NCI-H2171 treated with DMSO at 0.1 percent for 48 hours (cell line): ENCODE measurements around the gene EVI5L.
A peak's percentile ranks its signal among the peaks of the same experiment; 100 is the strongest.

Source experiments
- DNase-seq: peaks from one replicate; lab custom pipeline; 2025; lab: John Stamatoyannopoulos, UW

EVI5L gene

DNA sequence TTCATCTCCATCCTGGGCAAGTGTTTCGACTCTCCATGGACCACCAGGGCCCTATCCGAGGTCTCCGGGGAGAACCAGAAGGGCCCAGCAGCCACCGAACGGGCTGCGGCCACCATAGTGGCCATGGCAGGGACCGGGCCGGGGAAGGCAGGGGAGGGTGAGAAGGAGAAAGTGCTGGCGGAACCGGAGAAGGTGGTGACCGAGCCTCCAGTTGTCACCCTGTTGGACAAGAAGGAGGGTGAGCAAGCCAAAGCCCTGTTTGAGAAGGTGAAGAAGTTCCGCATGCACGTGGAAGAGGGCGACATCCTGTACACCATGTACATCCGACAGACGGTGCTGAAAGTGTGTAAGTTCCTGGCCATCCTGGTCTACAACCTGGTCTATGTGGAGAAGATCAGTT lies 68.9 kb downstream of the EVI5L start:
- DNase-seq = no peak

- DNase-seq = no peak
Observed at GRCh38 chr19:7899751-7900378, 69.8 kb downstream of the EVI5L start.

DNA sequence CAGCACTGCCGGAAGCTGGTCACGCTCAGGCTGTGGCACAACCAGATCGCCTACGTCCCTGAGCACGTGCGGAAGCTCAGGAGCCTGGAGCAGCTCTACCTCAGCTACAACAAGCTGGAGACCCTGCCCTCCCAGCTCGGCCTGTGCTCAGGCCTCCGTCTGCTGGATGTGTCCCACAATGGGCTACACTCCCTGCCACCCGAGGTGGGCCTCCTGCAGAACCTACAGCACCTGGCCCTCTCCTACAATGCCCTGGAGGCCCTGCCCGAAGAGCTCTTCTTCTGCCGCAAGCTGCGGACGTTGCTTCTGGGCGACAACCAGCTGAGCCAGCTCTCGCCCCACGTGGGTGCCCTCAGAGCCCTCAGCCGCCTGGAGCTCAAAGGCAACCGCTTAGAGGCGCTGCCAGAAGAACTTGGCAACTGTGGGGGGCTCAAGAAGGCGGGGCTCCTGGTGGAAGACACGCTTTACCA lies 70.4 kb downstream of the EVI5L start:
- DNase-seq = no peak

- DNase-seq = no peak
Observed at GRCh38 chr19:7900931-7901330, 70.9 kb downstream of the EVI5L start.

DNA sequence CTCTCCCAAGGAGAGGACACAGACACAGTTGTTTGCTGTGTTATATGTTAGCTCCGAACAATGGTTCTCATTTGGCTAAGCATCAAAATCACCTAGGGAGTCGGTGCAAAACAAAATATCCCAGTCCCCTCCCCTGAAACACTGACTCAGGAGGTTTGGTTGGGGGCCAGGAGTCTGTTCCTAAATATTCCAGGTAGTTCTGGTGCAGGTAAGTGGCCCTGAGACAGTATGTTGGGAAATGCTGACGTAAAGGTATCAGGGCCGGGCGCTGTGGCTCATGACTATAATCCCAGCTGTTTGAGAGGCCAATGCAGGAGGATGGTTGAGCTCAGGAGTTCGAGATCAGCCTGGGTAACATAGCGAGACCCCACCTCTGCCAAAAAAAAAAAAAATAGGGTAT lies 71.3 kb downstream of the EVI5L start:
- no peak for DNase-seq

GRCh38 chr19:7902796-7903243 lies 72.8 kb downstream of the EVI5L start:
- DNase-seq = no peak

- peak; percentile 100 for DNase-seq
Observed at GRCh38 chr19:7903244-7904073, 73.4 kb downstream of the EVI5L start, which contains the start of gene MAP2K7. TSS of gene MAP2K7 (plus strand) at chr19:7903877. CDS start at chr19:7903945, 68 bp downstream.

DNA sequence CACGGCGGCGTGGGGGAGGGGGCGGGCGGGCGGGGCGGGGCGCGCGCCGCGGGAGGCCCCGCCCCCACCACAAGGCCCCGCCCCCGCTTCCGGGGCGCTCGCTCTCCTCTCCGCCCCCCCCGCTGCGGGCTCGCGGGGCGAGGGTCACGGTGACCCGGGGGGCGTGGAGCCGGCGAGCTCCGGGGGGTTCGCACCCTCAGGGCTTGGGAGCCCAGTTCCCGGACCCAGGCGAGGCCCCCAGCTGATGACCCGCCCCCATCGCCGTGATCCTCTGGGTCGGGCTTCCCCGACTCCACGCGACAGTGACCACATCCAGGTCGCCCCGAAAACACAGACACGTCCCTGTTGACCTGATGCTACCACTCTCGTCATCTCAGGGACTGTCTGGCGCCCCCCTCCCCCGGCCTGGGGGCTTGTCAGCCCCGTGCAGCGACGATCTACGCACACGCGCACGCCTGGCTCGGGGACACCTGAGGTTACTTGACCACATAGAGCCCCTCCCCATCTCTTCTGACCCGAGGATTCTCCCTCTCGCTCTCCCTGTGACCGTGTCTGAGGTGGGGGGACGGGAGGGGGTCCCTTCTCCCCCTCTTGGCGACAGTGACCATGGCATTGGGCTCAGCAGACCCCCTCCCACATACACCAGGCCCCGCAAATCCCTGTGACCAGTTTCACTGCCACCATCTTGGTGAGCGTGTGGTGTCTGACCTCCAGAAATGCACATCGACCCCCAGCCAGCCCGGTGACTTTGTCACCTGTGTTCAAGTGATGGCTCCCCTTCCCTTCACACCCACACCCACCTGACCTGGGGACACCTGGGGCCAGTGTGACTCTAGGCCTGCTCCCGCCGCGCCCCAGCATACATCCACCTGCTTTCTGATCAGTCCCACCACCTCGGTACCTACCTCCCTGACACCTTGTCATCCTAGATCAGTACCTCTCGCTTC lies 74.3 kb downstream of the EVI5L start:
- no peak for DNase-seq

GRCh38 chr19:7905268-7905667 lies 75.2 kb downstream of the EVI5L start:
- DNase-seq = no peak

GRCh38 chr19:7905859-7906258 lies 75.8 kb downstream of the EVI5L start:
- DNase-seq = no peak

DNA sequence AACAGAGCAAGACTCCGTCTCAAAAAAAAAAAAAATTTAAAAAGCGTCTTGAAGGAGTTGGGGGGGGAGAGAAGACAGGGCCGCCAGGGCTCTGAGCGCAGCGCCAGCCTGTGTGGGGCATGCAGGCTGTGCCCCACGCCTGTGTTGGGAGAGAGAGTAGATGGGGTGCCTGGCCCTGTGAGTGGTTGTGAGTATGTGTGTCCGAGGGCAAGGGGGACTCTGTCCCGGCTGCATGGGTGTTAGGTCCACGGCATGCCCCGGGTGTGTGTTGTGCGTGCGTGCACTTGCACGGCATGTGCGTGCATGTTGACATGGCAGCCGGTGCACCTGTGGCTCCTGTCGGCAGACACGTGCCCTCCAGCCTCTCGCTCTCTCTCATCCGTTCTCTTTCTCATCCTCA lies 77.1 kb downstream of the EVI5L start:
- DNase-seq = no peak

DNA sequence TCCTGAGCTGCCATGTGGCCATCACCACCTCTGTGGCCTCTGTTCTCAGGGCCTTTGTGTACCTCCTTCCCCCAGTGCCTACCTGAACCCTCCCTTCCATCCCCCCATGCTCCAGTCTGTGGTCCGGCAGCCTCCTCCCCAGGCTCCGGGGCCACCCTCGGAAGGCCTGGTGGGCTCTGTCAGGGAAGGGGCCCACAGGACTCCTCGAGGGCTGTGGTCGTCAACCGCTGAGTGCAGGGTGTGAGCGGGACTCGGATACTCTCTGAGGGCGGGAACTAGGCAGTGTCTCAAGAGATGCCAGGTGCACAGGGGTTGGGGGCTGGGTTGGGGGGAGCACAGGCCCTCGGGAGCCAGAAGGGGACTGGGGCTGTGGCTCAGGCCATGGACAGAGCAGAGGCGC lies 77.5 kb downstream of the EVI5L start:
- no peak for DNase-seq

DNA sequence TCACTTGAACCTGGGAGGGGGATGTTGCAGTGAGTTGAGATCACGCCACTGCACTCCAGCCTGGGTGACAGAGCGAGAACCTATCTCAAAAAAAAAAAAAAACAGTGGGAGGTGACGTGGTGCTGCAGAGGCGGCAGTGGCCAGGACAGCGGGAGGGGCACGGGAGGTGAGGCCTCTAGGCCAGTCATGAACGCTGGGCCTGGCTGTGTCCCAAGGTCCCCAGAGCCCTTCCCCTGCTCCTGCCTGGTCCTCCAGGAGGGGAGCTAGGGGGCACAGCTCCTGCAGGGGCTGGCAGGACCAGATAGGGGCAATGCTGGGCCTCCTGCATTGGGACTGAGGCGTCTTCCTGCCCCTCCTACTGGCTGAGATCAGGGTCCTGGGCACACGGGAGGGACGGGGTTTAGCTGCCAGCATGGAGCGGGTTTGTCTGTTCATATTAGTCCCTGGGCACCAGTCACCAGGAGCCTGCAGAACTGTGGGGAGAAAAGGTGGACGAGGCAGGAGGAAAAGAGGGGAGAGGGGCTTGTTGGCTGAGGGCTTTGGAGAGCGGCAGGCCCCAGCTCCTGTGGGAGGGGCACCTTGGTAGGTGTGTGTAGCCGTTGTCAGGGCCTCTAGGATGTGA lies 78.2 kb downstream of the EVI5L start:
- DNase-seq = no peak

- no peak for DNase-seq
Observed at GRCh38 chr19:7908742-7909461, 78.9 kb downstream of the EVI5L start.

DNA sequence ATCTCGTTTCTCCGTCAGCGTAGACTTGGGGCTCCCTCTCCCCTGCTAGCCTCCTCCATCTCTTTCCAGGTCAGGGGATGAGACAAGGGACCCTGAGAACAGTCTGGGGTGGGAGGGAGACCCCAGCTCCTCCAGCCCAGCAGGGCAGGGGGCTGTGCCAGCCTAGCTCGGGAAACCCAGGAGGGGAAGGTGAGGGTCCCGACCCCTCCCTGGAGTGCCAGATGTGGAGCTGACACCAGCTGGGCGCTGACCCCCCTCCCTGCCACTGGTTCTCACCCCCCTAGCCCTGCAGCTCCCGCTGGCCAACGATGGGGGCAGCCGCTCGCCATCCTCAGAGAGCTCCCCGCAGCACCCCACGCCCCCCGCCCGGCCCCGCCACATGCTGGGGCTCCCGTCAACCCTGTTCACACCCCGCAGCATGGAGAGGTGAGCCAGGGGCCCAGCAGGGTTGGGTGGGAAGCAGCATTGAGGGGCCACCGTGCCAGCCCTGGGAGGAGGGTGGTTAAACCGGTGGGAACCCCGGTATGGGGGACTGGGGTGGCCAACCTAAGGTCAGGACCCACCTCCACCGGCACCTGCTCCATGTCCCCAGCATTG lies 79.6 kb downstream of the EVI5L start:
- DNase-seq = no peak

GRCh38 chr19:7910321-7911161 lies 80.5 kb downstream of the EVI5L start:
- no peak for DNase-seq

DNA sequence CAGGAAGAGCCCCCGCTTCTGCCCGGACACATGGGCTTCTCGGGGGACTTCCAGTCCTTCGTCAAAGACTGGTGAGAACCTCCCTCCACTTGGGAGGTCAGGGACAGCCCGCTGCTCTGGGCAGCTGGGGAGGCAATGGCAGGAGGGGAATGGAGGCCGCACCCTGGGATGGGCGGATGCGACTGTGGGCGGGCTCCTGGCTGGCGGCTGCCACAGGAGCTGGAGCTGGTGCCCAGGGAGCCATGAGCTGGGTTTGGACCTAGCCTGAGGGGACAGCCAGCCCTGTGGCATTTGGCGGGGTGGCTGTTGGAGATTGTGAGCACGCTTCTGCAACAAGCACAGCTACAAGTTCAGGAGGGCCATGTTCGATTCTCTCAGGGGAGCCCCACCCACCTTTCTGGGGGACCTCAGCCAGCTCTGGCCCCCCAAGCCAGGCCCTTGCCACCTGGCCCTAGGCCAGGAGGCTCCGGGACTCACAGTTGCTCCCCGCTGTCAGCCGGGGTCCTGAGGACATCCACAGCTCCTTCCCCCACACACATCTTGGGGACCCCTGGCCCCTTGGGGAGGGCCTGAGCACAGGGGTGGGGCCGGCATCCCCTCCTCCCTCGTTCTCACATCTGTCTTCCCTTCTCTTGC lies 81.6 kb downstream of the EVI5L start:
- DNase-seq = no peak

GRCh38 chr19:7912144-7912696 lies 82.2 kb downstream of the EVI5L start:
- DNase-seq = no peak
